ENCODE results near the gene PRR14L.

DNA sequence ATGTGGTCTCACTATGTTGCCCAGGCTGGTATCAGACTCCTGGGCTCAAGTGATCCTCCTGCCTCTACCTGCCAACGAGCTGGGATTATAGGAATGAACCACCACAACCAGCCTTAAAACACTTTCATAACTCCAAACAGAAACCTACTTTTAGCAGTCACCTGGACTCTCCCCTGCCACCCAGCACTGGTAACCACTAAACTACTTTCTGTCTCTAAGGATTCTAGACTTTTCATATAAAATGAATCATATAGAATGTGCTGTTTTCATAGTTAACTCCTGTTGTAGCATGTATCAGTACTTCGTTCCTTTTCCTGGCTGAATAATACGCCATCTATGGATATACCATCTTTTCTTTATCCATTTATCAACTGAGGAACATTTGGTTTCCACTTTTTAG, 58.5 kb downstream of the PRR14L start:
- no peak for TF ChIP-seq EZH2 (IDR thresholded peaks at IDR 0.05; ENCODE audit: insufficient read depth, low read length)
- TF ChIP-seq, protein P1, sequence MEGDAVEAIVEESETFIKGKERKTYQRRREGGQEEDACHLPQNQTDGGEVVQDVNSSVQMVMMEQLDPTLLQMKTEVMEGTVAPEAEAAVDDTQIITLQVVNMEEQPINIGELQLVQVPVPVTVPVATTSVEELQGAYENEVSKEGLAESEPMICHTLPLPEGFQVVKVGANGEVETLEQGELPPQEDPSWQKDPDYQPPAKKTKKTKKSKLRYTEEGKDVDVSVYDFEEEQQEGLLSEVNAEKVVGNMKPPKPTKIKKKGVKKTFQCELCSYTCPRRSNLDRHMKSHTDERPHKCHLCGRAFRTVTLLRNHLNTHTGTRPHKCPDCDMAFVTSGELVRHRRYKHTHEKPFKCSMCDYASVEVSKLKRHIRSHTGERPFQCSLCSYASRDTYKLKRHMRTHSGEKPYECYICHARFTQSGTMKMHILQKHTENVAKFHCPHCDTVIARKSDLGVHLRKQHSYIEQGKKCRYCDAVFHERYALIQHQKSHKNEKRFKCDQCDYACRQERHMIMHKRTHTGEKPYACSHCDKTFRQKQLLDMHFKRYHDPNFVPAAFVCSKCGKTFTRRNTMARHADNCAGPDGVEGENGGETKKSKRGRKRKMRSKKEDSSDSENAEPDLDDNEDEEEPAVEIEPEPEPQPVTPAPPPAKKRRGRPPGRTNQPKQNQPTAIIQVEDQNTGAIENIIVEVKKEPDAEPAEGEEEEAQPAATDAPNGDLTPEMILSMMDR (IDR thresholded peaks at IDR 0.05; ENCODE audit: insufficient read depth, low read depth, low read length), result no peak
